HTR-8/SVneo (cell line): ENCODE measurements around the gene ZNF543.
"Not testable (repeated sequence)": the region's sequence is repeated elsewhere in the genome, so short reads cannot be mapped to it uniquely, and the experiment has no call there.

Experiments
- DNase-seq: peaks from one replicate; pipeline ENCODE4 v3.0.0; 2011; ENCODE audit warnings: low spot score, mixed read lengths; ENCODE audit not compliant: insufficient read length
- FAIRE-seq: peaks from 2 replicates; lab custom pipeline; 2011; peaks lifted over from hg19 to GRCh38; lab: Jason Lieb, UNC

ZNF543 gene

DNA sequence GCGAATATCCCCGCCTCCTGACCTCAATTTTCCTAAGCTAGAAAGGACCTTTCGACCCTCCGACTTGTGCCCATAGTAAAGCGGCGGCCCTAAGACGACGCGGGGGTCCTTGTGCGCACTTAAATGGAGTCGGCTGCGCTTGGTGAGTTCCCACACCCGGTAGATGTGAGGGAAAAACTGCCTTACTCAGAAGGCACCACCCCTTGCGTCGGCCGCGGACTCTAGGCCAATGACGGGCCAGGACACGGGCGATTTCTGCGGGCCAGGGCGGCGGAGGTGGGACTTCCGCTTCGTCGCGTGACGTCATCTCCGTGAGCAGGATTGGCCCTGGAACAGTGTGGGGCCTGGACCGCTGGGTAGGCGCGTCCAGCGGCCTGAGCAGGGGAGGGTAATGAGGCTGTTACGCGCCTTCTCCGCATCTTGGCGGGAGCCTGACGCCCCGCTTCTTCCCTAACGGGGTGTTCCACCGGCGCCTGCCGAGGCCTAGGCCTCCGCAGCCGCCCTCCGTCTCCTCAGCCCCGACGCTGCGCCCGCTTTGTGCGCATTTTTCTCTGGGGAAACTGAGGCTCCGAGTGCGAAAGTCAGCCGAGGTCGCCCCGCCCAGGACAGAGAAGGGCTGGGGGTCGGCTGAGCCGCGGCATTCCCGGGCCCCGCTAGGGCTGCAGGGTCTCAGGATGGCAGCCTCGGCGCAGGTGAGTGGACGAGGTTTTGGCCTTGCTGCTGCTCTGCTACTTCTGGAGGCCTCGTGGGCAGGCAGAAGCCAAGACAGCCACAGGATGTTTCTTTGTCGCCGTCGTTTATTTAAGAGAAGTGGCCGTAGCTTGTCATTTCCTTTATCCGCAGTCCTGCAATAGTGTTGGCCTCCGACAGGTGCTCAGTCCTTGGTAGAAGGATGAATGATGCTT lies at the start of gene ZNF543:
Gene ZNF543 (plus strand): TSS at position 293 of the 905 bp plus-strand sequence. CDS start 382 bp downstream, at position 675.
- FAIRE-seq (peak; percentile 99), DNase-seq (peak; percentile 97)

DNA sequence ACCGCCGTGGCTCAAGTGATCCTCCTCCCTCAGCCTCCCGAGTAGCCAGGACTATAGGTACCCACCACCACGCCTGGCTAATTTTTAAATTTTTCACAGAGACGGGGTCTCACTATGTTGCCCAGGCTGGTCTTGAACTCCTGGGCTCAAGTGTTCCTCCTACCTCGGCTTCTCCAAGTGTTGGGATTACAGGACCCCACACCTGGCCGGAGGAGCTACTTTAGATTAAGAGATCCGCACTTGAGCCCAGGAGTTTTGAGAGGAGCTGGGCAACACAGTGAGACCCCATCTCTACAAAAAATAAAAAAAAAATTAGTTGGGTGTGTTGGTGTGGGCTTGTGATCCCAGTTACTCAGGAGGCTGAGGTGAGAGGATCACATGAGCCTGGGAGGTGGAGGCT lies 49.0 kb upstream of the ZNF543 start:
- DNase-seq = no peak
- FAIRE-seq = no peak

DNA sequence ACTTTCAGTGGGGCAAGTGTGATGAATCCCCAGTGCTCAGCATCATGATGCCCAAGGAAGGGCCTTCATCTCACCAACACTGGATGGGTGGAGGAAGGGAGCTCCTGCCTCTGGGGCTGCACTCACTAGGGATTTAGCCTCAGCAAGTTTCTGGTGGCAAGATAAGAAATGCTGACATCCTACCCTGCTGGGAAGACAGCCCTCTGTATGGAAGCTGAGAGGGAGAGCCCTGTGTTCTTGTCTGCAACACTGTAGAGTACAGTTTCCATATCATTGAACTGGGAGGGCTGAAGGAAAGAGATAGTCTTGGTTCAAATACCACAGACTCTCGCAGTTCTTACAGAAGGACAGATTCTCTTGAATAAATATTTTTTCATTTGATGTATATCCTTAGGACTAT lies 47.3 kb upstream of the ZNF543 start:
- FAIRE-seq = no peak
- DNase-seq = no peak

DNA sequence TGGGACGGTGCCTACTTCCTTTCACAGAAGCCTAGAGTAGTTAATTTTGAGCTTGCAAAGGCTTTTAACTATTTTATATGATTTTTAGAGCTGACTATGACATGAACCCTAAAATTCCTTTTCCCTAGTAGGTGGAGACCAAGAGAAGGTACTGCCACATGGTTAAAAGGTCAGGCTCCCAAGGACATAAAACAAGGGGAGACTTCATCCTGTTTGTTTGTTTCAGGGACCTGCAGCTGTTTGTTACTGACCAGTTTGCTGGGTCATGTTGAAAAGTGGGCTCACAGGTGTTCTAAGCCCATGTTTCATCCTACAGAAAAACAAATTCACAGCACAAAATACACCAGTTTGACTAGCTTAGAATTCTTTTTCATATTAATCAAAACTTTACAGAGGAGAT lies 43.8 kb upstream of the ZNF543 start:
- FAIRE-seq = no peak
- no peak for DNase-seq

GRCh38 chr19:57278481-57278880 lies 41.8 kb upstream of the ZNF543 start:
- FAIRE-seq, DNase-seq: not testable (repeated sequence)

- FAIRE-seq (peak; percentile 80), DNase-seq (peak; percentile 91)
These were observed 40.7 kb upstream of the ZNF543 start for GRCh38 chr19:57279418-57280164.

DNA sequence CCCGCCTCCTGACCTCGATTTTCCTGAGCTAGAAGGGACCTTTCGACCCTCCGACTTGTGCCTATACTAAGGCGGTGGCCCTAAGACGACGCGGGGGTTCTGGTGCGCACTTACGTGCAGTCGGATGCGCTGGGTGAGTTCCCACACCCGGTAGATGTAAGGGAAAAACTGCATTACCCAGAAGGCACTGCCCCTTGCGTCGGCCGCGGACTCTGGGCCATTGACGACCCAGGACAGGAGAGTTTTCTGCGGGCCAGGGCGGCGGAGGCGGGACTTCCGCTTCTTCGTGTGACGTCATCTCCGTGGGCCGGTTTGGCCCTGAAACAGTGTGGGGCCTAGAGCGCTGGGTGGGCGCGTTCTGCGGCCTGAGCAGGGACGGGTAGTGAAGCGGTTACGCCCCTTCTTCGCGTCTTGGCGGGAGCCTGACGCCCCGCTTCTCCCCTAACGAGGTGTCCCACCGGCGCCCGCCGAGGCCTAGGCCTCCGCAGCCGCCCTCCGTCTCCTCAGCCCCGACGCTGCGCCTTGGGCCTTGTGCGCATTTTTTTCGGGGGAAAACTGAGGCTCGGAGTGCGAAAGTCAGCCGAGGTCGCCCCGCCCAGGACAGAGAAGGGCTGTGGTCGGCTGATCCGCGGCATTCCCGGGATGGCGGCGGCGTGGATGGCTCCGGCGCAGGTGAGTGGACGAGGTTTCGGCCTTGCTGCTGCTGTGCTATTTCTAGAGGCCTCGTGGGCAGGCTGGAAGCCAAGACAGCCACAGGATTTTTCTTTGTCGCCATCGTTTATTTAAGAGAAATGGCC lies 39.9 kb upstream of the ZNF543 start, which contains the start of gene ZNF460:
Gene ZNF460 (plus strand): TSS at position 321 of the 797 bp plus-strand sequence. CDS start 322 bp downstream, at position 643.
- FAIRE-seq (peak; percentile 81), DNase-seq (peak; percentile 95)

DNA sequence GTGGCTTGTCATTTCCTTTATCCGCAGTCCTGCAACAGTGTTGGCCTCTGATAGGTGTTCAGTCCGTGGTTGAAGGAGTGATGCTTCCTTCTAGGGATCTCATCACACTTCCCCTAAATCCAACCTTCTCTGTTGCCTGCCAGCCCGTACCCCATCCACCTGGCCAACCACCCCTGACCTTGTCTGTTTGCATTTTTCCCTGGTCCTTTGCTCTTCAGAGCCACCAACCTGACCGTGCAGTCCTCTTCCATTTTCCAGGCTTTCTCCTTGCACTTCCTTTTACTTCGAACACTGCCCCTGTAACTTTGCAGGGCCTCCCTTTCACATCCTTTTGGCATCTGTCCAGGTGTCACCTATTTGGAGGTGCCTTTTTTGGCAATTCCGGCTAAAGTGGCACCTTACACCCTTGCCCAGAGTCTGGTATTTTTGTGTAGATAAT lies 39.3 kb upstream of the ZNF543 start:
- FAIRE-seq (no peak), DNase-seq (no peak)

DNA sequence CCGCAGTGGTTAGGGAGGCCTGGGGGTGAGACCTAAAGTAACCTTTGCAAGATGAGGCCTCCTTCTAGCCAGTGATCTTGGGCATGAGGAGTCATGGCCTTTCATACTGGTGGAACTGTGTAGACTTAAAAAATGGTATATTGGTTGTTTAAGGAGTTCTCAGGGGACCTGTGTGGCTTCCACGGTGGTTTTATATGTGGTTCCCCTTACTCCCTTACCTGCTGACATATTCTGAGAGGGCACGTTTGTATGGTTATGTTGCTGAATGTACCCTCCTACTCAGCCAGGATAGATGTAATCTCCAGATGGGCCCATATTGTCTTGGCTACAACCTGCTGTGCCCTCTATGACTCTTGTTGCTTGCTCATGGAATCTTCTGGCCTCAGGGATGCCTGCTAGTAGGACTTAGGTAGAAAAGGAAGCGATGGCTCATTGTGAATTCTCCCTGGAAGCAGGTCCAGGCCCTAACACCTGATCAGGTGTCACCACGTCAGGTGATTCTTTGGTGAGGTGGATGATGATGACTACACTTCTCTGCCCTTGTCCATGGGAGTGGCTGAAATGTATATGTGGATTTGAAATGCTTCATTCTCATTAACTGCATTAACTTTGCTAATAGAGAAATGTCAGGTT lies 38.1 kb upstream of the ZNF543 start:
- no peak for FAIRE-seq
- no peak for DNase-seq

DNA sequence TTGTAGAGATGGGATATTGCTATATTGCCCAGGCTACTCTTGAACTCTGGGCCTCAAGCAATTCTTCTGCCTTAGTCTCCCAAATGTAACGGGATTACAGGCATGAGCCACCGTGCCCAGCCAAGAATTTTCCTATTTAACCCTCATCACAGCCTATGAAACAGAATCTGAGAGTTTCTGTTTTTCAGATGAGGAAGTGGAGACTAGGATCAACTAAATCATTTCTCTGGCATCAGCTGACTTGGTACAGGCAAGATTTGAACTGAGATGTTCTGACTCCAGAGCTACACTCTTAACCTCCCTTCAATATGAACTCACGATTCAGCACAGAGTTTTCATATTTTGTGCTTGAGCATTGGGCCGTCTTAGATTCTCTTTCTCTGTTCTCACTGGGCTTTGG lies 31.9 kb upstream of the ZNF543 start:
- DNase-seq = no peak

DNA sequence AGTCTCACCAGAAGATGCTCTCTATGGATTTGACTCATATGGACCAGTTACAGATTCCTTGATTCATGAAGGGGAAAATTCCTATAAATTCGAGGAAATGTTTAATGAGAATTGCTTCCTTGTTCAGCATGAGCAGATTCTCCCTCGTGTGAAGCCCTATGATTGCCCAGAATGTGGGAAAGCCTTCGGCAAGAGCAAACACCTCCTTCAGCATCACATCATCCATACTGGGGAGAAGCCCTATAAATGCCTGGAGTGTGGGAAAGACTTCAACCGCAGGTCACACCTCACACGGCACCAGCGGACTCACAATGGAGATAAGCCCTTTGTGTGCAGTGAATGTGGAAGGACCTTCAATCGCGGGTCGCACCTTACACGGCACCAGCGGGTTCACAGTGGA lies 29.3 kb upstream of the ZNF543 start:
- no peak for DNase-seq
- FAIRE-seq = no peak

More for the DNA sequence above, 31.9 kb upstream of the ZNF543 start:
- no peak for FAIRE-seq

- FAIRE-seq (no peak), DNase-seq (no peak)
These were observed 27.7 kb upstream of the ZNF543 start for GRCh38 chr19:57292547-57292946.

DNA sequence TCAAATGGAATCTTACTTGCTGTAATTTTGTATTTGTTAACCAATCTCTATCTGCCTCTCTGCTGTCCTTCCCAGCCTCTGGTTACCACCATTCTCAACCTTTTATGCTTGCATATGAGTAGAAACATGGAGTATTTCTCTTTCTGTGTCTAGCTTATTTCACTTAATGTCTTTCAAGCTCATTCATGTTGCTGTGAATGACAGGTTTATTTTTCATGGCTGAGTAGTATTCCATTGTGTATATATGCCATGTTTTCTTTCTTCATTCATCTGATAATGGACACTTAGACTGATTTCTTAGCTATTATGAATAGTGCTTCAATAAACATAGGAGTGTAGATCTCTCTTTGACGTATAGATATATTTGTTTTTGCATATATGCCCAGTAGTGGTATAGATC lies 26.6 kb upstream of the ZNF543 start:
- DNase-seq (no peak), FAIRE-seq (no peak)

DNA sequence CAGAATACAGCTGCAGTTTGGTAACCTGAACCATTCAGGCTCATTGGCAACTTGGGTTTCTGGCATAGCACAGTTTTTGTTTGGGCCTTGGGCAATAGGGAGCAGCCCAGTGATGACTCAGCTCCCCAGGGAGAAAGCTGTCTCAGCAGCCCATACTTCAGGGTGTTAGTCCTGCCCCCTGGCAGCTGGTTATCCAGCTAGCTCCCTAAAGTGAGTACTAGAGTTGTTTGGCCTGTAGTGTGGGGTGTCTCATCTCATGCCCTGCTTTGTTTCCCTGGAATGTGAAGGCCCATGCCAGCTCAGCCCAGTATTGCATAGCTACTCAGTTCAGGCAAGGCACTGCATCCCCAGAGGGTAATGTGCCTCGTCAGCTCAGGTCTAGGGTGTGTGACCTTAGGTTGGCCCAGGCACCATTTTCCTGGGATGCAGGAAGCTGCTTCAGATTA lies 18.2 kb upstream of the ZNF543 start:
- DNase-seq (no peak), FAIRE-seq (no peak)

DNA sequence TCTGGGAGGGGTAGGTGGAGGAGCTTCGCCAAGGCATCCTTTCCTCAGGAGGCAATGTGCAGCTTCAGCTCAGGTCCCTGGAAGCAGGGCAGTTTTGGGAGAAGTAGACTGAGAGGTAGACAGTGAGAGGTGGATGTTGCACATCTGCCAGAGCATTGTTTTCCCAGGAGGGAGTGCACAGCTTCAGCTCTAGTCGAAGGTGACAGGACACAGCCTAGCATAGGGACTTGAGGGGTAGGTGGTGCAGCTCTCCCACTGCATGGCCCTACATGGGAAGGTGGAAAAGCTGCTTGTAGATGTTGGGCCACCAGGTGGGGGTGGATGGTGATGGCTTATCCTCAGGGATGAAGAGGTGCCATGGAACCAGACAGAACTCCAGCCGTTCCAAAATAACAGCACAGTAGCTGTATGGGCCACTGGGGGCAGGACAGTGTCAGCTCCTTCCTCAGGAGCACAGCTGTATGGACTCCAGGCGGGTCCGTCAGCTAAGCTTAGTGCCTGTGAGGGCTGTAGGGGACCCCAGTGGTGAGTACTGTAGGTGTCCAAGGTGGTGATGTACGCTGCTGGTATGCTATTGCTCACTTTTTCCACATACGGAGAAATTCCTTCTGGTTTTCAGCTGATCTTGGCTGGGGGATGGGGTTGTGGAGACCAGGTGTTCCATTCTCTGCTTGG lies 17.4 kb upstream of the ZNF543 start:
- no peak for DNase-seq
- FAIRE-seq = no peak

DNA sequence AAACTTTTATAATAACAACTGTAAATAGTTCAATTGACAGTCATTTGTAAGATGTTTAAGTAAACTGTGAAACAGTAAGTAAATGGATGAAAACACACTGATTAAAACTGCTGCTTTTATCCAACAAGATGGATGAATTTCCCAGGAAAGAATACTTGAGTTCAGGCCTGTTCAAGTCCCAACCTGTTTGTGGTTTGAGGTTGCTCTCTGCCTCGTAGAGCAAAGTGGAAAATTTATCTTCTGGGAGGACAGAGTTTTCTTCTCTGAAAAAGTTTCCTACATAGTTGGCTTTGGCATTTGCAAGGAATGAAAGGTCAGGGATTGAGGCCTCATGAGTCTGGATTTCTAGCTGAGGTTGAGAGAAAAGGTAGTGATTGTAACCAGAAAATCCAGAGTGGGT lies 15.2 kb upstream of the ZNF543 start:
- FAIRE-seq (no peak), DNase-seq (no peak)

DNA sequence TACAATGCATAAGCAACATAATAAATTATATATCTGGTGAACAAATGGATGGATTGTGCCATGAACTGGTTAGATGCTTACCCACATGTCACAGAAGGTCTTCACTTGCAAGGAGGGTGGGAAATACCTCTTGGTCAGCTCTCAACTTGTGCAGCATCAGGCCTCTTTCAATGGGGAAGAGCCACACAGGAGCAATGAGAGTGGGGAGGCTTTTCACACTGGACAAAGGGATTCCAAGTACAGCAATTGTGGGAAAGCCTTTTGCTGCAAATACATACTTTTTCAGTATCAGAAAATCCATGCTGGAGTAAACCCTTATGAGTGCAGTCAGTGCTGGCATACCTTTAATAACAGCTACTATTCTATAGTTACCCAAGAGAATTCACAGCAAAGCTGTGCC lies 11.8 kb upstream of the ZNF543 start:
- DNase-seq (no peak), FAIRE-seq (no peak)

DNA sequence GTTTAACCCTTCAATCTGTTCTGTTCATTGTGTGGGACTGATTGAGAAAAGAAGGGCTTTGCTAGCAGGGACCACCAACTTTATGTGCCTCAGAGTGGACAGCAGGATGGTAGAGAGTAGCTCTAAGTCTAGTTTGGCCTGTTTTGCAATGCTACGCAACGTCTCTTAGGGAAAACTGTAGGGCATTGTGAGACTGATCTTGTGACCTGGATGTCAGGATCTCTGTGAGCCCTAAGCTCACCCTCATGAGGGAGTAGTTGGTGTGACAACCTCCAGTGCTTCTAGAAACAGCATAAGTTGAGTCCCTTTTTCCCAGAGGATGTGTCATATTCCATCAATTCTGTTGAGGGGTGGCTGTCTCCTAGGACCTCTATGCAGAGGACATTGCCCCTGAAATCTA lies 9.5 kb upstream of the ZNF543 start:
- FAIRE-seq = no peak

DNA sequence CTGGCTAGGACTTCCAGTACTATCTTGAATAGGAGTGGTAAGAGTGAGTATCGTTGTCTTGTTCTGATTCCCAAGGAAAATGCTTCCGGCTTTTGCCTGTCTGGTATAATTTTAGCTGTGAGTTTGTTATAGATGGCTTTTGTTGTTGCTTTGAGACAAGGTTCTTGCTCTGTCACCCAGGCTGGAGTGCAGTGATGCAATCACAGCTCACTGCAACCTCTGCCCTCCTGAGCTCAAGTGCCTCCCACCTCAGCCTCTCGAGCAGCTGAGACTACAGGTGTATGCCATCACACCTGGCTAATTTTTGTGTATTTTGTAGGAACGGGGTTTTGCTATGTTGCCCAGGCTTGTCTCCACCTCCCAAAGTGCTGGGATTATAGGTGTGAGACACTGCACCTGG lies 6.1 kb upstream of the ZNF543 start:
- no peak for FAIRE-seq
- no peak for DNase-seq

More for the DNA sequence above, 9.5 kb upstream of the ZNF543 start:
- no peak for DNase-seq
